ENCODE results near the gene MEGF8. TPM values are rescaled to one million over a fixed set of nuclear protein-coding genes. Genes with fewer than 3 reads are reported as not detected.

The MEGF8 gene
- total RNA-seq, 1 donor from 2014 or later: 30.2 TPM

GRCh38 chr19:42290523-42291434 is 34.7 kb upstream of the MEGF8 start:
- TF ChIP-seq CTCF (conservative IDR thresholded peaks at IDR 0.05; ENCODE audit: low read depth, low read length): peak; percentile 50
- no peak overlapping the region for H3K4me3 ChIP-seq (ENCODE audit: low read depth, low read length)
- no peak for DNase-seq (ENCODE audit: low read depth)

- no peak for DNase-seq (ENCODE audit: low read depth)
- TF ChIP-seq CTCF (conservative IDR thresholded peaks at IDR 0.05; ENCODE audit: low read depth, low read length): no peak
Observed at GRCh38 chr19:42291435-42291810, 34.0 kb upstream of the MEGF8 start.

GRCh38 chr19:42292042-42292960 is 33.1 kb upstream of the MEGF8 start:
- no peak for DNase-seq (ENCODE audit: low read depth)
- H3K4me3 ChIP-seq (ENCODE audit: low read depth, low read length): no peak overlapping the region
- no peak for TF ChIP-seq CTCF (conservative IDR thresholded peaks at IDR 0.05; ENCODE audit: low read depth, low read length)

More at GRCh38 chr19:42291435-42291810, 34.0 kb upstream of the MEGF8 start:
- H3K4me3 ChIP-seq (ENCODE audit: low read depth, low read length): no peak overlapping the region

GRCh38 chr19:42292963-42293362 is 32.5 kb upstream of the MEGF8 start:
- no peak for TF ChIP-seq CTCF (conservative IDR thresholded peaks at IDR 0.05; ENCODE audit: low read depth, low read length)
- DNase-seq (ENCODE audit: low read depth): no peak
- H3K4me3 ChIP-seq (ENCODE audit: low read depth, low read length): no peak overlapping the region

GRCh38 chr19:42293540-42293939 is 31.9 kb upstream of the MEGF8 start:
- no peak overlapping the region for H3K4me3 ChIP-seq (ENCODE audit: low read depth, low read length)
- no peak for DNase-seq (ENCODE audit: low read depth)
- peak; percentile 6 for TF ChIP-seq CTCF (conservative IDR thresholded peaks at IDR 0.05; ENCODE audit: low read depth, low read length)

- no peak for DNase-seq (ENCODE audit: low read depth)
- no peak for TF ChIP-seq CTCF (conservative IDR thresholded peaks at IDR 0.05; ENCODE audit: low read depth, low read length)
- no peak overlapping the region for H3K4me3 ChIP-seq (ENCODE audit: low read depth, low read length)
Observed at GRCh38 chr19:42293948-42294347, 31.5 kb upstream of the MEGF8 start.
